DOHH2 (cell line): ENCODE data around the gene KLHL36.

Experiments used
- H3F3A ChIP-seq: fragments of 200-600 bp; sonication (generic), shearing (Covaris generic); 2 replicates; pipeline ENCODE4 v1.6.0; 2016; ENCODE audit warnings: antibody characterized with exemption, mild to moderate bottlenecking; ENCODE audit not compliant: control insufficient read depth, insufficient read depth
- H3K27ac ChIP-seq: fragments of 200-600 bp; sonication (generic); 2 replicates; pipeline ENCODE4 v1.5.1; 2014; ENCODE audit warnings: low read depth, mild to moderate bottlenecking, low read length, moderate library complexity
- H3K27me3 ChIP-seq: fragments of 200-600 bp; sonication (generic); 2 replicates; pipeline ENCODE4 v1.6.1; 2014; ENCODE audit warnings: mild to moderate bottlenecking, low read length, mixed read lengths; ENCODE audit not compliant: control insufficient read depth
- H3K36me3 ChIP-seq: fragments of 200-600 bp; sonication (generic); 2 replicates; pipeline ENCODE4 v1.6.1; 2014; ENCODE audit warnings: mild to moderate bottlenecking, low read length, moderate library complexity, mixed read lengths; ENCODE audit not compliant: control insufficient read depth
- H3K4me1 ChIP-seq: fragments of 200-600 bp; sonication (generic); 2 replicates; pipeline ENCODE4 v1.6.1; 2014; ENCODE audit warnings: mild to moderate bottlenecking, low read length, mixed read lengths; ENCODE audit not compliant: control insufficient read depth
- H3K4me2 ChIP-seq: fragments of 200-600 bp; sonication (generic); 2 replicates; pipeline ENCODE4 v1.6.0; 2014; ENCODE audit warnings: mild to moderate bottlenecking, low read length, moderate library complexity
- H3K4me3 ChIP-seq: fragments of 200-600 bp; sonication (generic); 2 replicates; pipeline ENCODE4 v1.5.1; 2014; ENCODE audit warnings: mild to moderate bottlenecking, low read length, mixed read lengths
- H3K79me2 ChIP-seq: fragments of 200-600 bp; sonication (generic); 2 replicates; pipeline ENCODE4 v1.6.1; 2014; ENCODE audit warnings: mild to moderate bottlenecking, low read length, mixed read lengths; ENCODE audit not compliant: control insufficient read depth
- H3K9me2 ChIP-seq: fragments of 200-600 bp; sonication (generic); replicated peaks from 2 replicates; pipeline ENCODE4 v1.6.1; 2014; ENCODE audit warnings: mild to moderate bottlenecking, low read length, mixed read lengths; ENCODE audit not compliant: control insufficient read depth
- H3K9me3 ChIP-seq: fragments of 200-600 bp; sonication (generic); 2 replicates; pipeline ENCODE4 v1.6.1; 2014; ENCODE audit warnings: antibody characterized with exemption, low read length, mixed read lengths; ENCODE audit not compliant: control insufficient read depth, insufficient read depth
- H4K20me1 ChIP-seq: fragments of 200-600 bp; sonication (generic); 2 replicates; pipeline ENCODE4 v1.6.0; 2014; ENCODE audit warnings: low read depth, mild to moderate bottlenecking, antibody characterized with exemption, low read length, moderate library complexity; ENCODE audit not compliant: control insufficient read depth, insufficient read depth
- EZH2phosphoT487 ChIP-seq: fragments of 200-600 bp; sonication (generic); IDR thresholded peaks from 2 replicates; pipeline ENCODE4 v1.6.1; 2017; ENCODE audit warnings: borderline replicate concordance, mild to moderate bottlenecking, antibody characterized with exemption, low read length, moderate library complexity, mixed read lengths
- TF ChIP-seq, protein P1 (sequence below): fragments of 200-600 bp; sonication (generic); IDR thresholded peaks from one replicate; pipeline ENCODE4 v1.5.1; 2014; ENCODE audit warnings: antibody characterized with exemption, mild to moderate bottlenecking, low read depth, low read length; ENCODE audit not compliant: poor library complexity, severe bottlenecking

KLHL36 gene

DNA sequence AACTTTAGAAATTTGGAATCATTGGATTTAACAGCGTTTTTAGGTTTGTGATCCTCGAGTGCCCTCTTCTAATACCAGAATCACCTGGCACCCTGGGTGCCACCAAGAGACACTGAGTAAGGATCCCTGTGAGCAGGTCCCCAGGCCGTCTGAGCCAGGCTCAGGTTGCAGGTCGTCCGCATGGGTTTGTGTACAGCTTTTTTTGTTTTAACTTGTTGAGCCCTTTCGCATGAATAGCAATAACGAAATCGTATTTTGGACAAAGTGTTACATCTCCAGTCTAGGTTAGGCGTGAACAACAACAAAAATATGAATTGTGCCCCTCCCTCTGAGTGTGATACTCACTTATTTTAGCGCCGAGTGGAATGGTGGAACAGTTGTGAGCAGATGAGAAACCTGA, 62.4 kb downstream of the KLHL36 start:
- H3K4me1 ChIP-seq, result peaks cover 35% of the 10 kb centered on the region
- H3K9me2 ChIP-seq, result no peaks in the 10 kb centered on the region
- H3K9me3 ChIP-seq, result no peaks in the 10 kb centered on the region
- H3K4me3 ChIP-seq, result no peak overlapping the region
- no peak overlapping the region for H3K4me2 ChIP-seq
- 0 out of 2 replicates have a peak, but pooled peaks cover 3% of the 10 kb centered on the region for H3F3A ChIP-seq
- H4K20me1 ChIP-seq, result peaks cover 53% of the 10 kb centered on the region
- peaks cover 61% of the 10 kb centered on the region for H3K36me3 ChIP-seq
- H3K27me3 ChIP-seq, result no peaks in the 10 kb centered on the region
- no peak overlapping the region for H3K27ac ChIP-seq
- TF ChIP-seq EZH2phosphoT487, result no peak
- TF ChIP-seq, protein P1, sequence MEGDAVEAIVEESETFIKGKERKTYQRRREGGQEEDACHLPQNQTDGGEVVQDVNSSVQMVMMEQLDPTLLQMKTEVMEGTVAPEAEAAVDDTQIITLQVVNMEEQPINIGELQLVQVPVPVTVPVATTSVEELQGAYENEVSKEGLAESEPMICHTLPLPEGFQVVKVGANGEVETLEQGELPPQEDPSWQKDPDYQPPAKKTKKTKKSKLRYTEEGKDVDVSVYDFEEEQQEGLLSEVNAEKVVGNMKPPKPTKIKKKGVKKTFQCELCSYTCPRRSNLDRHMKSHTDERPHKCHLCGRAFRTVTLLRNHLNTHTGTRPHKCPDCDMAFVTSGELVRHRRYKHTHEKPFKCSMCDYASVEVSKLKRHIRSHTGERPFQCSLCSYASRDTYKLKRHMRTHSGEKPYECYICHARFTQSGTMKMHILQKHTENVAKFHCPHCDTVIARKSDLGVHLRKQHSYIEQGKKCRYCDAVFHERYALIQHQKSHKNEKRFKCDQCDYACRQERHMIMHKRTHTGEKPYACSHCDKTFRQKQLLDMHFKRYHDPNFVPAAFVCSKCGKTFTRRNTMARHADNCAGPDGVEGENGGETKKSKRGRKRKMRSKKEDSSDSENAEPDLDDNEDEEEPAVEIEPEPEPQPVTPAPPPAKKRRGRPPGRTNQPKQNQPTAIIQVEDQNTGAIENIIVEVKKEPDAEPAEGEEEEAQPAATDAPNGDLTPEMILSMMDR, result no peak
- peaks cover 99% of the 10 kb centered on the region for H3K79me2 ChIP-seq
